Measurements from ENCODE around the gene SND1. TPM values are rescaled to one million over a fixed set of nuclear protein-coding genes. Genes with fewer than 3 reads are reported as not detected.

SND1 gene
- total and polyA plus RNA-seq, 10 of the 15 experiments (the other 5 are each of a cell fraction or from before 2014, with no cell fraction given): 52.4 to 270 (median 146) TPM

GRCh38 chr7:127891144-127891543, 239.2 kb downstream of the SND1 start (continued):
- no peak for TF ChIP-seq SUPT20H (IDR thresholded peaks at IDR 0.05; ENCODE audit: borderline replicate concordance, control insufficient read depth, low read depth, low read length)

- no peaks in the 10 kb centered on the region for H3K9me3 ChIP-seq (replicated peaks; ENCODE audit: control insufficient read depth, insufficient read depth, low read length)
- H3K9ac ChIP-seq (ENCODE audit: control insufficient read depth, insufficient read depth, low read length): no peak overlapping the region
- ChIA-PET CTCF (no interaction called here), POLR2A (interaction anchor here (1.0 kb wide), 1 partner anchor 564 kb away, joined by 3 read pairs; the partner anchor contains the start of gene HILPDA), RAD21 (ENCODE audit: unreplicated experiment) (no interaction called here), SMC1A (ENCODE audit: uncharacterized antibody, unreplicated experiment) (interaction anchor here (0.9 kb wide), 1 partner anchor 209 kb away, joined by 3 read pairs; no protein-coding TSS in a partner anchor)
- intact Hi-C loops (cut with micrococcal nuclease; ENCODE audit: unreplicated experiment) (no loop called here), in situ Hi-C loops (cut with MboI) (no loop called here)
- no TSS peak for BruUV-seq (replicated peaks)
- peaks cover 2 to 28% of the 10 kb centered on the region in 2 experiments; a peak in 3 of 4 replicates for H3K36me3 ChIP-seq (ENCODE audit: control insufficient read depth in 2 of 2, insufficient read depth in 2 of 2, low read length in 1 of 2)
- TF ChIP-seq CTCF (IDR thresholded peaks at IDR 0.05 in 2 of 3, conservative IDR thresholded peaks at IDR 0.05 in 1 of 3; ENCODE audit: control insufficient read depth in 2 of 3, extremely low read depth in 1 of 3, insufficient read depth in 1 of 3, low read depth in 3 of 3, low read length in 3 of 3) (no peak), IKZF2 (IDR thresholded peaks at IDR 0.05) (no peak), TCF7 (IDR thresholded peaks at IDR 0.05; ENCODE audit: borderline replicate concordance) (no peak)
- FAIRE-seq: no peak
- WGBS (ENCODE audit: insufficient coverage, insufficient replicate concordance, low lambda C conversion rate, missing lambda C conversion rate): 70% methylated on average over 4 of the region's 4 CpGs
- H3K27ac ChIP-seq (ENCODE audit: control insufficient read depth, insufficient read depth): no peak overlapping the region; the same call in 1 of the 2 replicates
- no peak for ATAC-seq
- no peak overlapping the region for H3K4me2 ChIP-seq (ENCODE audit: control insufficient read depth, insufficient read depth)
- H3K4me1 ChIP-seq (ENCODE audit: control insufficient read depth, insufficient read depth, low read length): peaks cover 3% of the 10 kb centered on the region; the same call in 1 of the 2 replicates
- H3K79me2 ChIP-seq (ENCODE audit: control insufficient read depth, insufficient read depth, low read length): peaks cover 2% of the 10 kb centered on the region; the same call in 1 of the 2 replicates
- no peak overlapping the region for H2AFZ ChIP-seq (ENCODE audit: control insufficient read depth, low read depth, low read length)
- DNase-seq (ENCODE audit: low read depth, low spot score): no peak
- no peaks in the 10 kb centered on the region for H3K27me3 ChIP-seq (replicated peaks in 1 of 2; ENCODE audit: control insufficient read depth in 2 of 2, insufficient read depth in 2 of 2, low read length in 1 of 2)
- H3K4me3 ChIP-seq: no peak overlapping the region
- H4K20me1 ChIP-seq (ENCODE audit: control insufficient read depth, insufficient read depth): no peaks in the 10 kb centered on the region
Measured at GRCh38 chr7:127891854-127892438, 240.0 kb downstream of the SND1 start.

Measured in GM12878 (cell line).